H9 (cell line): ENCODE measurements around the gene ANXA4. TPM values are rescaled to one million over a fixed set of nuclear protein-coding genes. Genes with fewer than 3 reads are reported as not detected.

Experiments
- DNase-seq: peaks from one replicate; pipeline ENCODE4 v3.0.0-alpha.2; 2017
- H2AFZ ChIP-seq: one replicate; pipeline ENCODE4 v1.6.1; 2013; ENCODE audit warnings: mild to moderate bottlenecking, low read length, control low read depth, moderate library complexity
- H2AK5ac ChIP-seq: 2 replicates; pipeline ENCODE4 v1.6.1; 2013; ENCODE audit warnings: low read length, control low read depth, mixed read lengths; ENCODE audit not compliant: insufficient read length
- H2BK120ac ChIP-seq: one replicate; pipeline ENCODE4 v1.6.1; 2013; ENCODE audit warnings: low read depth, mild to moderate bottlenecking, low read length, control low read depth, inconsistent platforms; ENCODE audit not compliant: poor library complexity, severe bottlenecking
- H2BK12ac ChIP-seq: 2 replicates; pipeline ENCODE4 v1.6.1; 2013; ENCODE audit warnings: low read length, control low read depth, mixed read lengths, low read depth; ENCODE audit not compliant: insufficient read length
- H2BK15ac ChIP-seq: 2 replicates; pipeline ENCODE4 v1.6.1; 2013; ENCODE audit warnings: low read depth, low read length, control low read depth
- H2BK20ac ChIP-seq: one replicate; pipeline ENCODE4 v1.6.1; 2013; ENCODE audit warnings: low read depth, mild to moderate bottlenecking, low read length, control low read depth, inconsistent platforms; ENCODE audit not compliant: poor library complexity, severe bottlenecking
- H2BK5ac ChIP-seq: 2 replicates; pipeline ENCODE4 v1.6.1; 2013; ENCODE audit warnings: low read length, control low read depth, mixed read lengths; ENCODE audit not compliant: insufficient read length
- H3K14ac ChIP-seq: 2 replicates; pipeline ENCODE4 v1.6.1; 2013; ENCODE audit warnings: low read length, control low read depth; ENCODE audit not compliant: insufficient read depth
- H3K18ac ChIP-seq: 2 replicates; pipeline ENCODE4 v1.6.1; 2013; ENCODE audit warnings: low read depth, mild to moderate bottlenecking, mixed read lengths, low read length, control low read depth; ENCODE audit not compliant: insufficient read length
- H3K23ac ChIP-seq: 2 replicates; pipeline ENCODE4 v1.6.1; 2013; ENCODE audit warnings: low read length, control low read depth, mixed read lengths, low read depth; ENCODE audit not compliant: insufficient read length
- H3K23me2 ChIP-seq: 2 replicates; pipeline ENCODE4 v1.6.1; 2013; ENCODE audit warnings: low read depth, mild to moderate bottlenecking, mixed read lengths, low read length, control low read depth; ENCODE audit not compliant: insufficient read length, poor library complexity, severe bottlenecking
- H3K27ac ChIP-seq: 2 replicates; pipeline ENCODE4 v1.5.1; 2013; ENCODE audit warnings: low read length, control low read depth, mixed read lengths, low read depth; ENCODE audit not compliant: insufficient read length
- H3K27me3 ChIP-seq: 2 replicates; pipeline ENCODE4 v1.6.1; 2013; ENCODE audit warnings: low read length, control low read depth, inconsistent platforms; ENCODE audit not compliant: insufficient read depth
- H3K4ac ChIP-seq: 2 replicates; pipeline ENCODE4 v1.6.1; 2013; ENCODE audit warnings: low read depth, mild to moderate bottlenecking, control low read depth, inconsistent platforms, low read length, moderate library complexity
- H3K4me1 ChIP-seq: 2 replicates; pipeline ENCODE4 v1.6.1; 2013; ENCODE audit warnings: low read length, control low read depth, inconsistent platforms; ENCODE audit not compliant: insufficient read depth
- H3K4me2 ChIP-seq: 2 replicates; pipeline ENCODE4 v1.6.1; 2013; ENCODE audit warnings: low read length, control low read depth, mixed read lengths; ENCODE audit not compliant: insufficient read length, insufficient read depth
- H3K56ac ChIP-seq: 2 replicates; pipeline ENCODE4 v1.6.1; 2013; ENCODE audit warnings: low read depth, mild to moderate bottlenecking, mixed read lengths, low read length, control low read depth; ENCODE audit not compliant: insufficient read length
- H3K79me1 ChIP-seq: 2 replicates; pipeline ENCODE4 v1.6.1; 2013; ENCODE audit warnings: low read depth, mild to moderate bottlenecking, moderate library complexity, low read length, control low read depth, inconsistent platforms; ENCODE audit not compliant: insufficient read depth, poor library complexity, severe bottlenecking
- H3K79me2 ChIP-seq: 2 replicates; pipeline ENCODE4 v1.6.1; 2013; ENCODE audit warnings: low read length, control low read depth, inconsistent platforms; ENCODE audit not compliant: insufficient read depth
- H3K9ac ChIP-seq: 2 replicates; pipeline ENCODE4 v1.6.1; 2013; ENCODE audit warnings: low read length, control low read depth, mixed read lengths; ENCODE audit not compliant: insufficient read length; ENCODE audit errors: extremely low read depth
- H3K9me3 ChIP-seq: one replicate; pipeline ENCODE4 v1.6.1; 2013; ENCODE audit warnings: low read depth, low read length, inconsistent platforms; ENCODE audit not compliant: control insufficient read depth
- H3T11ph ChIP-seq: one replicate; pipeline ENCODE4 v1.6.1; 2013; ENCODE audit warnings: mild to moderate bottlenecking, low read length, control low read depth, inconsistent platforms
- H4K20me1 ChIP-seq: one replicate; pipeline ENCODE4 v1.6.1; 2013; ENCODE audit not compliant: control insufficient read depth, insufficient read length, insufficient read depth
- H4K5ac ChIP-seq: 2 replicates; pipeline ENCODE4 v1.6.1; 2013; ENCODE audit warnings: low read depth, mild to moderate bottlenecking, mixed read lengths, low read length, control low read depth; ENCODE audit not compliant: insufficient read length
- H4K8ac ChIP-seq: replicated peaks from 2 replicates; pipeline ENCODE4 v1.6.1; 2013; ENCODE audit warnings: low read length, control low read depth, mixed read lengths, low read depth; ENCODE audit not compliant: insufficient read length
- H4K91ac ChIP-seq: 2 replicates; pipeline ENCODE4 v1.6.1; 2013; ENCODE audit warnings: low read depth, mild to moderate bottlenecking, moderate library complexity, mixed read lengths, low read length, control low read depth; ENCODE audit not compliant: insufficient read length
- H3K27ac Mint-ChIP-seq, 3 experiments: 2 replicates in 2 of 3; 3 replicates in 1 of 3; pipeline ENCODE4 v1.8.0; 2020 to 2021; ENCODE audit warnings: mixed read lengths in 3 of 3, mild to moderate bottlenecking in 1 of 3, moderate library complexity in 1 of 3
- H3K27me3 Mint-ChIP-seq: 2 replicates; pipeline ENCODE4 v1.8.0; 2021; ENCODE audit warnings: low read depth, mild to moderate bottlenecking, moderate library complexity, mixed read lengths
- H3K36me3 Mint-ChIP-seq, 3 experiments: 2 replicates in 2 of 3; 3 replicates in 1 of 3; pipeline ENCODE4 v1.8.0; 2020 to 2021; ENCODE audit warnings: low read depth in 3 of 3, mixed read lengths in 3 of 3; ENCODE audit not compliant: insufficient read depth in 1 of 3
- H3K4me1 Mint-ChIP-seq, 2 experiments: 2 replicates each; pipeline ENCODE4 v1.8.0; 2020; ENCODE audit warnings: mixed read lengths in 2 of 2
- H3K4me3 Mint-ChIP-seq, 2 experiments: 2 replicates in 1 of 2; 3 replicates in 1 of 2; pipeline ENCODE4 v1.8.0; 2020 to 2021; ENCODE audit warnings: mild to moderate bottlenecking in 2 of 2, mixed read lengths in 2 of 2, moderate library complexity in 1 of 2
- H3K9me3 Mint-ChIP-seq, 2 experiments: 2 replicates in 1 of 2; 3 replicates in 1 of 2; pipeline ENCODE4 v1.8.0; 2020; ENCODE audit warnings: mild to moderate bottlenecking in 2 of 2, mixed read lengths in 2 of 2, moderate library complexity in 1 of 2
- CTCF ChIP-seq: fragments of 200-600 bp; sonication (generic); conservative IDR thresholded peaks from 3 replicates; pipeline ENCODE4 v1.8.0; 2021; ENCODE audit warnings: antibody characterized with exemption, mild to moderate bottlenecking
- WGBS: extraction: QIAGEN DNeasy Blood & Tissue Kit; methylation state at CpG from one replicate; pipeline ENCODE4 v1.1.7; 2013; ENCODE audit warnings: missing lambda C conversion rate, low lambda C conversion rate, mixed read lengths; ENCODE audit not compliant: insufficient read length; ENCODE audit errors: extremely low coverage; 5-methylcytosine and 5-hydroxymethylcytosine counted together
- total RNA-seq: library from RNA; stranded (reverse); gene quantifications from 2 replicates; pipeline ENCODE4 v1.2.1, GENCODE V29; 2021

ANXA4 gene
- total RNA-seq, 1 experiment from 2014 or later, result 14.4 TPM

GRCh38 chr2:69789772-69790600 lies 48.1 kb downstream of the ANXA4 start:
- Histone ChIP-seq H2BK5ac (no peak overlapping the region), H3K79me2 (no peaks in the 10 kb centered on the region), H2BK12ac (peak overlapping the region; percentile 38), H4K8ac (no peak overlapping the region), H3K9ac (no peak overlapping the region), H2BK20ac (peak overlapping the region; percentile 1), H3K27me3 (no peaks in the 10 kb centered on the region), H4K5ac (no peak overlapping the region), H2AK5ac (no peak overlapping the region), H3K18ac (peak overlapping the region; percentile 54), H3K4me1 (peaks cover 3% of the 10 kb centered on the region; the same call in 1 of the 2 replicates), H3K23me2 (no peaks in the 10 kb centered on the region), H2AFZ (no peak overlapping the region), H3K79me1 (no peaks in the 10 kb centered on the region), H4K20me1 (no peaks in the 10 kb centered on the region), H4K91ac (no peak overlapping the region), H3K14ac (peak overlapping the region; percentile 54; the same call in 1 of the 2 replicates), H3K27ac (peak overlapping the region; percentile 59), H3K4ac (no peak overlapping the region; the same call in 1 of the 2 replicates), H3K4me2 (no peak overlapping the region), H2BK15ac (no peak overlapping the region), H3K23ac (no peak overlapping the region), H3T11ph (no peak overlapping the region), H3K56ac (no peak overlapping the region), H2BK120ac (peak overlapping the region; percentile 26), H3K9me3 (no peaks in the 10 kb centered on the region)
- Mint-ChIP-seq H3K4me3 (no peak overlapping the region), H3K27me3 (no peaks in the 10 kb centered on the region), H3K36me3 (no peaks in the 10 kb centered on the region), H3K4me1 (peaks cover 15 to 26% of the 10 kb centered on the region in 2 experiments), H3K9me3 (no peaks in the 10 kb centered on the region), H3K27ac (peak overlapping the region; percentile 8 to 93 (median 26); a peak in 5 of 7 replicates)
- no peak for TF ChIP-seq CTCF
- no CpG with 5 or more reads among the region's 7 CpGs for WGBS
- DNase-seq, result no peak
